Femur (tissue), 1 donor: Measurements from ENCODE around the gene SPNS2.
A peak's percentile ranks its signal among the peaks of the same experiment; 100 is the strongest.
"Not testable (repeated sequence)": the region's sequence is repeated elsewhere in the genome, so short reads cannot be mapped to it uniquely, and the experiment has no call there.

Experiments
- DNase-seq: peaks from one replicate; pipeline ENCODE4 v3.0.0-alpha.2; 2017

SPNS2 gene

GRCh38 chr17:4573669-4574068 is 75.0 kb downstream of the SPNS2 start:
- DNase-seq, result no peak

- no peak for DNase-seq
Observed at GRCh38 chr17:4574448-4575045, 75.9 kb downstream of the SPNS2 start.

GRCh38 chr17:4576161-4576558 is 77.5 kb downstream of the SPNS2 start:
- DNase-seq, result no peak

- peak; percentile 65 for DNase-seq
Observed at GRCh38 chr17:4576729-4577322, 78.1 kb downstream of the SPNS2 start.

GRCh38 chr17:4577386-4577993 is 78.8 kb downstream of the SPNS2 start:
- DNase-seq, result peak; percentile 19

- DNase-seq, result not testable (repeated sequence)
Observed at GRCh38 chr17:4578349-4578748, 79.7 kb downstream of the SPNS2 start.

- no peak for DNase-seq
Observed at GRCh38 chr17:4579678-4580077, 81.0 kb downstream of the SPNS2 start.

- DNase-seq, result no peak
Observed at GRCh38 chr17:4580291-4580690, 81.6 kb downstream of the SPNS2 start.

- no peak for DNase-seq
Observed at GRCh38 chr17:4582101-4582501, 83.4 kb downstream of the SPNS2 start.

GRCh38 chr17:4582691-4583090 is 84.0 kb downstream of the SPNS2 start:
- no peak for DNase-seq

- DNase-seq, result no peak
Observed at GRCh38 chr17:4583206-4583605, 84.5 kb downstream of the SPNS2 start.

- DNase-seq, result no peak
Observed at GRCh38 chr17:4583782-4584100, 85.1 kb downstream of the SPNS2 start.

GRCh38 chr17:4584101-4584916 is 85.6 kb downstream of the SPNS2 start, which contains the start of gene SMTNL2:
TSS of gene SMTNL2 (plus strand) at chr17:4584529. CDS start at chr17:4584606, 77 bp downstream.
- peak; percentile 71 for DNase-seq

- DNase-seq, result no peak
Observed at GRCh38 chr17:4584917-4585637, 86.4 kb downstream of the SPNS2 start.

GRCh38 chr17:4585638-4585994 is 86.9 kb downstream of the SPNS2 start:
- DNase-seq, result no peak

GRCh38 chr17:4586043-4586442 is 87.4 kb downstream of the SPNS2 start:
- DNase-seq, result no peak

- no peak for DNase-seq
Observed at GRCh38 chr17:4587195-4587594, 88.5 kb downstream of the SPNS2 start.

GRCh38 chr17:4587803-4588202 is 89.1 kb downstream of the SPNS2 start:
- no peak for DNase-seq

- no peak for DNase-seq
Observed at GRCh38 chr17:4588391-4588790, 89.7 kb downstream of the SPNS2 start.
